PC-3 (cell line): ENCODE data around the gene UBXN10.

Experiments used
- EZH2phosphoT487 ChIP-seq: fragments of 300-600 bp; sonication (generic); IDR thresholded peaks from 2 replicates; pipeline ENCODE4 v1.6.1; 2018; ENCODE audit warnings: mild to moderate bottlenecking, antibody characterized with exemption, low read length, borderline replicate concordance
- TF ChIP-seq, protein P1 (sequence below): fragments of 300-600 bp; sonication (generic); conservative IDR thresholded peaks from 2 replicates; pipeline ENCODE4 v1.5.1; 2017; ENCODE audit warnings: antibody characterized with exemption, low read depth, mild to moderate bottlenecking, low read length

DNA sequence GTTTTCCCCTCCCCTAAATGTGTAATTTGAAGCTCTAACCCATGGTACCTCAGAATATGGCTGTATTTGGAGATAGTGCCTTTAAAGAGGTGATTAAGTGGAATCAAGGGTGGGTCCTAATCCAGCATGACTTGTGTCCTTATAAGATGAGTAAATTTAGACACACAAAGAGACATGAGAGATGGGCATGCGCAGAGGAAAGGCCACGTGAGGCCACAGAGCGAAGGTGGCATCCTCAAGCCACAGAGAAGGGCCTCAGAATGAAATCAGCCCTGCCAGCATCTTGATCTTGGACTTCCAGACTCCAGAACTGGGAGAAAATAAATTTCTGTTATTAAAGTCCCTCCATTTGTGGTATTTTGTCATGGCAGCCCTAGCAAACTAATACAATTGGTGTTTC, 49.6 kb upstream of the UBXN10 start:
- TF ChIP-seq, protein P1, sequence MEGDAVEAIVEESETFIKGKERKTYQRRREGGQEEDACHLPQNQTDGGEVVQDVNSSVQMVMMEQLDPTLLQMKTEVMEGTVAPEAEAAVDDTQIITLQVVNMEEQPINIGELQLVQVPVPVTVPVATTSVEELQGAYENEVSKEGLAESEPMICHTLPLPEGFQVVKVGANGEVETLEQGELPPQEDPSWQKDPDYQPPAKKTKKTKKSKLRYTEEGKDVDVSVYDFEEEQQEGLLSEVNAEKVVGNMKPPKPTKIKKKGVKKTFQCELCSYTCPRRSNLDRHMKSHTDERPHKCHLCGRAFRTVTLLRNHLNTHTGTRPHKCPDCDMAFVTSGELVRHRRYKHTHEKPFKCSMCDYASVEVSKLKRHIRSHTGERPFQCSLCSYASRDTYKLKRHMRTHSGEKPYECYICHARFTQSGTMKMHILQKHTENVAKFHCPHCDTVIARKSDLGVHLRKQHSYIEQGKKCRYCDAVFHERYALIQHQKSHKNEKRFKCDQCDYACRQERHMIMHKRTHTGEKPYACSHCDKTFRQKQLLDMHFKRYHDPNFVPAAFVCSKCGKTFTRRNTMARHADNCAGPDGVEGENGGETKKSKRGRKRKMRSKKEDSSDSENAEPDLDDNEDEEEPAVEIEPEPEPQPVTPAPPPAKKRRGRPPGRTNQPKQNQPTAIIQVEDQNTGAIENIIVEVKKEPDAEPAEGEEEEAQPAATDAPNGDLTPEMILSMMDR = no peak
- no peak for TF ChIP-seq EZH2phosphoT487
